Fibroblast of mammary gland (primary cell): ENCODE results near the gene CEP295NL.

Source experiments
- DNase-seq: peaks from one replicate; pipeline ENCODE4 v3.0.0-alpha.2; 2010; ENCODE audit warnings: low read depth
- H3K4me3 ChIP-seq: 2 replicates; pipeline ENCODE4 v1.5.1; 2011; ENCODE audit warnings: low read depth, mild to moderate bottlenecking, low read length, moderate library complexity; ENCODE audit not compliant: control insufficient read depth
- CTCF ChIP-seq: conservative IDR thresholded peaks from 2 replicates; pipeline ENCODE4 v1.5.1; 2011; ENCODE audit warnings: low read depth, low read length, inconsistent platforms; ENCODE audit not compliant: control insufficient read depth, insufficient read depth

Gene CEP295NL

GRCh38 chr17:78898075-78898836, 4.7 kb downstream of the CEP295NL start:
- TF ChIP-seq CTCF, result no peak
- DNase-seq, result no peak
- no peak overlapping the region for H3K4me3 ChIP-seq

DNA sequence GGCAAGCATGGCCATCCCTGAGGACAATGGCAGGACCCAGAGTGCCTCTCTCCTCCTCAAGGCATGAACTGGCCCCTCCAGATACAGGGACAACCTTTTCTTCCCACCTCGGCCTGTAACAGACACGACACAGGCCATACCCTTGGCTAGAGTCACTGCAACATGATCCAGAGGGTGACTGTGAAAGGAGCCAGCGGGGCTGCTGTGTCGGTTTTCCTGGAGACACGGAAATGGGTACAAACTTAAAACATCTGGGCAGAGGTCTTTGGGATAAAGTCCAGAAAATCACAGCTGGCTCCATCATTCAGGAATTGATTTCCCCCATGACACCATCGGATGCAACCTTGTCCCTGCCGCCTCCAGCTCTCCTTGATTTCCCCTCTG, 5.3 kb downstream of the CEP295NL start:
- peak; percentile 38 for DNase-seq
- no peak overlapping the region for H3K4me3 ChIP-seq
- TF ChIP-seq CTCF, result no peak

- H3K4me3 ChIP-seq, result no peak overlapping the region
- peak; percentile 57 for DNase-seq
- no peak for TF ChIP-seq CTCF
These were observed 6.0 kb downstream of the CEP295NL start for GRCh38 chr17:78896834-78897663.

GRCh38 chr17:78896091-78896833, 6.7 kb downstream of the CEP295NL start:
- no peak overlapping the region for H3K4me3 ChIP-seq
- no peak for DNase-seq
- TF ChIP-seq CTCF, result no peak

GRCh38 chr17:78895322-78895721, 7.7 kb downstream of the CEP295NL start:
- TF ChIP-seq CTCF, result no peak
- no peak overlapping the region for H3K4me3 ChIP-seq
- no peak for DNase-seq

DNA sequence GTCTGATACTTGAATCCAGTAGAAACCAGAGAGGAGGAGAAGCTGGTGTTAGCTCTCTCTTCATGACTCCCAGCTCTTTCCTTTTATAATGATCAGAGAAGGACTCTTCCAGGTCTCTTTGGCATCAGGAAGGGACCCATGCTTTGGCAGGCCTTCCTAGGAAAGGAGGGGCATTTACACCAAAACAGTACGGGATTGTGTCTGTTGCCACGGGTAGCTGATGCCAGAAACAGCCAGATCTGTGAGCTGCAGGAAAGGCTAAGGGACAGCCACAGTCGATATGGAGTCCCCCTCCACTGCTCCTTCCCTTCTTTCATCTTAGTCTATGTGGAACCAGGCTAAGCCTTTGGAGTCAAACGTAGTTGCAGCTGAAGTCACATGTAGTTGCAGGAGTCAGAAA, 9.3 kb downstream of the CEP295NL start:
- no peak for TF ChIP-seq CTCF
- H3K4me3 ChIP-seq, result no peak overlapping the region
- no peak for DNase-seq
